Mammary epithelial cell (primary cell): ENCODE results near the gene OSBP2.

ENCODE experiments used
- EZH2 ChIP-seq: IDR thresholded peaks from 2 replicates; pipeline ENCODE4 v1.6.1; 2012; ENCODE audit warnings: low read length, inconsistent platforms, borderline replicate concordance
- TF ChIP-seq, protein P1 (sequence below), 2 donors: IDR thresholded peaks in 1 of 2; conservative IDR thresholded peaks in 1 of 2; 2 replicates each; pipeline ENCODE4 v1.5.1; 2011 to 2012; ENCODE audit warnings: inconsistent platforms in 2 of 2, low read length in 2 of 2, mild to moderate bottlenecking in 2 of 2, control low read depth in 1 of 2, low read depth in 1 of 2; ENCODE audit not compliant: insufficient read depth in 1 of 2; ENCODE audit errors: extremely low read depth in 1 of 2

DNA sequence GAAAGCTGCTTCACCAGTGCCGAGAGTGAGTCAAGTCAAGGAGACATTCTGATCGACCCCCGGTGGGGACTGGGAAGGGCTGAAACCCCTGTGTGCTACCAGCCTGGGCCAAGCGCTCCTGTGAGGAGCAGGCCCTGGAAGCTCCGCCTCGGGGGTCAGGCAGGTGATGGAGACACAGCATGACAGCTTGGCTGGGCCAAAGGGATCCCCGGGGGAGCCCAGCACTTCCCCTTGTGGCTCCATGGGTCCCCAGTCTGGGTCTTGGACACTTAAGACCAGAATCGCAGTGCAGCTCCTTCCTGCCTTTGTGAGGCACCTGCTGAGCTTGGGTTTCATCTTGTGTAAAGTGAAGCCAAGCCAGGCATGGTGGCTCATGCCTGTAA, 184.7 kb downstream of the OSBP2 start:
- TF ChIP-seq, protein P1, sequence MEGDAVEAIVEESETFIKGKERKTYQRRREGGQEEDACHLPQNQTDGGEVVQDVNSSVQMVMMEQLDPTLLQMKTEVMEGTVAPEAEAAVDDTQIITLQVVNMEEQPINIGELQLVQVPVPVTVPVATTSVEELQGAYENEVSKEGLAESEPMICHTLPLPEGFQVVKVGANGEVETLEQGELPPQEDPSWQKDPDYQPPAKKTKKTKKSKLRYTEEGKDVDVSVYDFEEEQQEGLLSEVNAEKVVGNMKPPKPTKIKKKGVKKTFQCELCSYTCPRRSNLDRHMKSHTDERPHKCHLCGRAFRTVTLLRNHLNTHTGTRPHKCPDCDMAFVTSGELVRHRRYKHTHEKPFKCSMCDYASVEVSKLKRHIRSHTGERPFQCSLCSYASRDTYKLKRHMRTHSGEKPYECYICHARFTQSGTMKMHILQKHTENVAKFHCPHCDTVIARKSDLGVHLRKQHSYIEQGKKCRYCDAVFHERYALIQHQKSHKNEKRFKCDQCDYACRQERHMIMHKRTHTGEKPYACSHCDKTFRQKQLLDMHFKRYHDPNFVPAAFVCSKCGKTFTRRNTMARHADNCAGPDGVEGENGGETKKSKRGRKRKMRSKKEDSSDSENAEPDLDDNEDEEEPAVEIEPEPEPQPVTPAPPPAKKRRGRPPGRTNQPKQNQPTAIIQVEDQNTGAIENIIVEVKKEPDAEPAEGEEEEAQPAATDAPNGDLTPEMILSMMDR (conservative IDR thresholded peaks at IDR 0.05 in 1 of 2, IDR thresholded peaks at IDR 0.05 in 1 of 2; ENCODE audit: extremely low read depth in 1 of 2, insufficient read depth in 1 of 2, low read depth in 1 of 2, low read length in 2 of 2) = no peak
- TF ChIP-seq EZH2 = no peak
